MM.1S (cell line): ENCODE results near the gene CHCHD3.

Experiments used
- DNase-seq: peaks from one replicate; pipeline ENCODE4 v3.0.0-alpha.2; 2015
- H2AFZ ChIP-seq: fragments of 300-600 bp; sonication (generic); 2 replicates; pipeline ENCODE4 v1.6.0; 2016; ENCODE audit warnings: antibody characterized with exemption, low read length
- H3F3A ChIP-seq: fragments of 300-600 bp; sonication (generic); 2 replicates; pipeline ENCODE4 v1.6.1; 2016; ENCODE audit warnings: mild to moderate bottlenecking, antibody characterized with exemption, low read length, moderate library complexity, mixed read lengths; ENCODE audit not compliant: insufficient read depth
- H3K27ac ChIP-seq: fragments of 300-600 bp; sonication (generic); 2 replicates; pipeline ENCODE4 v1.5.1; 2016; ENCODE audit warnings: mild to moderate bottlenecking, low read length
- H3K27me3 ChIP-seq: fragments of 300-600 bp; sonication (generic); replicated peaks from 2 replicates; pipeline ENCODE4 v1.6.0; 2016; ENCODE audit warnings: low read length; ENCODE audit not compliant: insufficient read depth
- H3K36me3 ChIP-seq: fragments of 300-600 bp; sonication (generic); replicated peaks from 2 replicates; pipeline ENCODE4 v1.6.1; 2016; ENCODE audit warnings: mild to moderate bottlenecking, low read length, mixed read lengths; ENCODE audit not compliant: insufficient read depth
- H3K4me1 ChIP-seq: fragments of 300-600 bp; sonication (generic); 2 replicates; pipeline ENCODE4 v1.6.1; 2016; ENCODE audit warnings: low read length, mixed read lengths
- H3K4me2 ChIP-seq: fragments of 300-600 bp; sonication (generic); 2 replicates; pipeline ENCODE4 v1.6.0; 2016; ENCODE audit warnings: low read depth, low read length
- H3K4me3 ChIP-seq: fragments of 300-600 bp; sonication (generic); 2 replicates; pipeline ENCODE4 v1.5.1; 2016; ENCODE audit warnings: low read length, mixed read lengths
- H3K79me2 ChIP-seq: fragments of 300-600 bp; sonication (generic); 2 replicates; pipeline ENCODE4 v1.6.1; 2016; ENCODE audit warnings: mixed run types, low read length, mixed read lengths
- H3K9ac ChIP-seq: fragments of 300-600 bp; sonication (generic); 2 replicates; pipeline ENCODE4 v1.6.1; 2016; ENCODE audit warnings: low read length, mixed read lengths
- H3K9me2 ChIP-seq: fragments of 300-600 bp; sonication (generic); replicated peaks from 2 replicates; pipeline ENCODE4 v1.6.1; 2016; ENCODE audit warnings: mild to moderate bottlenecking, low read length, mixed read lengths; ENCODE audit not compliant: insufficient read depth
- H3K9me3 ChIP-seq: fragments of 300-600 bp; sonication (generic); replicated peaks from 2 replicates; pipeline ENCODE4 v1.6.1; 2016; ENCODE audit warnings: mild to moderate bottlenecking, low read length, mixed read lengths; ENCODE audit not compliant: insufficient read depth
- H4K20me1 ChIP-seq: fragments of 300-600 bp; sonication (generic); 2 replicates; pipeline ENCODE4 v1.6.1; 2016; ENCODE audit warnings: mild to moderate bottlenecking, low read length, moderate library complexity, mixed read lengths; ENCODE audit not compliant: insufficient read depth
- CTCF ChIP-seq: fragments of 300-600 bp; sonication (generic); IDR thresholded peaks from 2 replicates; pipeline ENCODE4 v1.5.1; 2016; ENCODE audit warnings: antibody characterized with exemption, low read length, mixed read lengths
- EZH2 ChIP-seq: fragments of 300-600 bp; sonication (generic); optimal IDR thresholded peaks from 2 replicates; pipeline ENCODE3; 2017; ENCODE audit warnings: low read depth, mild to moderate bottlenecking, antibody characterized with exemption, low read length, mixed read lengths
- EZH2phosphoT487 ChIP-seq: fragments of 300-600 bp; sonication (generic); IDR thresholded peaks from 2 replicates; pipeline ENCODE4 v1.6.1; 2018; ENCODE audit warnings: antibody characterized with exemption, low read length

Gene CHCHD3

GRCh38 chr7:132940084-132940483 is 141.8 kb downstream of the CHCHD3 start:
- TF ChIP-seq EZH2phosphoT487 (no peak), EZH2 (no peak), CTCF (no peak)
- Histone ChIP-seq H3K9me3 (no peaks in the 10 kb centered on the region), H4K20me1 (no peaks in the 10 kb centered on the region), H3F3A (no peaks in the 10 kb centered on the region), H3K9me2 (no peaks in the 10 kb centered on the region), H3K79me2 (no peaks in the 10 kb centered on the region), H3K4me1 (no peaks in the 10 kb centered on the region), H3K27me3 (no peaks in the 10 kb centered on the region), H3K27ac (no peak overlapping the region), H3K4me3 (no peak overlapping the region), H3K4me2 (no peak overlapping the region), H2AFZ (no peak overlapping the region), H3K9ac (no peak overlapping the region), H3K36me3 (no peaks in the 10 kb centered on the region)
- DNase-seq, result no peak

- Histone ChIP-seq H3K9me3 (no peaks in the 10 kb centered on the region), H4K20me1 (no peaks in the 10 kb centered on the region), H3K9ac (no peak overlapping the region), H3K27ac (no peak overlapping the region), H3K4me2 (no peak overlapping the region), H3K4me1 (no peaks in the 10 kb centered on the region), H3F3A (no peaks in the 10 kb centered on the region), H3K4me3 (no peak overlapping the region), H3K79me2 (no peaks in the 10 kb centered on the region), H3K9me2 (no peaks in the 10 kb centered on the region), H3K36me3 (no peaks in the 10 kb centered on the region), H2AFZ (no peak overlapping the region), H3K27me3 (no peaks in the 10 kb centered on the region)
- TF ChIP-seq EZH2phosphoT487, result no peak
- no peak for TF ChIP-seq EZH2
- no peak for DNase-seq
These were observed 142.4 kb downstream of the CHCHD3 start for GRCh38 chr7:132939495-132939894.

- Histone ChIP-seq H3K4me2 (no peak overlapping the region), H3K36me3 (no peaks in the 10 kb centered on the region), H3K9ac (no peak overlapping the region), H3K79me2 (no peaks in the 10 kb centered on the region), H2AFZ (no peak overlapping the region), H3K9me3 (no peaks in the 10 kb centered on the region), H3K9me2 (no peaks in the 10 kb centered on the region), H3K4me1 (no peaks in the 10 kb centered on the region), H3K4me3 (no peak overlapping the region), H4K20me1 (no peaks in the 10 kb centered on the region), H3F3A (no peaks in the 10 kb centered on the region), H3K27me3 (no peaks in the 10 kb centered on the region), H3K27ac (no peak overlapping the region)
- no peak for DNase-seq
- TF ChIP-seq CTCF, result no peak
These were observed 144.6 kb downstream of the CHCHD3 start for GRCh38 chr7:132937286-132937685.

- Histone ChIP-seq H3K27me3 (no peaks in the 10 kb centered on the region), H4K20me1 (no peaks in the 10 kb centered on the region), H3F3A (no peaks in the 10 kb centered on the region), H3K9me2 (no peaks in the 10 kb centered on the region), H3K27ac (no peak overlapping the region), H3K4me2 (no peak overlapping the region), H3K4me3 (no peak overlapping the region), H2AFZ (no peak overlapping the region), H3K36me3 (no peaks in the 10 kb centered on the region), H3K9me3 (no peaks in the 10 kb centered on the region), H3K9ac (no peak overlapping the region), H3K79me2 (no peaks in the 10 kb centered on the region), H3K4me1 (no peaks in the 10 kb centered on the region)
- no peak for DNase-seq
- TF ChIP-seq EZH2 (no peak), CTCF (no peak), EZH2phosphoT487 (no peak)
These were observed 146.3 kb downstream of the CHCHD3 start for GRCh38 chr7:132935608-132936007.
